Neural progenitor cell (in vitro differentiated cells): ENCODE measurements around the gene TTC21A. TPM values are rescaled to one million over a fixed set of nuclear protein-coding genes. Genes with fewer than 3 reads are reported as not detected.

Experiments
- DNase-seq: peaks from one replicate; pipeline ENCODE4 v3.0.0-alpha.2; 2016; ENCODE audit warnings: low spot score
- H2AFZ ChIP-seq: fragments of 200-600 bp; sonication (generic); replicated peaks from 2 replicates; pipeline ENCODE4 v1.6.1; 2016; ENCODE audit warnings: antibody characterized with exemption
- H3F3A ChIP-seq: fragments of 200-600 bp; sonication (generic); 2 replicates; pipeline ENCODE4 v1.6.1; 2016; ENCODE audit warnings: antibody characterized with exemption, low read depth
- H3K27ac ChIP-seq: fragments of 200-600 bp; sonication (generic); 2 replicates; pipeline ENCODE4 v1.5.1; 2016; ENCODE audit warnings: mild to moderate bottlenecking
- H3K27me3 ChIP-seq: fragments of 200-600 bp; sonication (generic); 2 replicates; pipeline ENCODE4 v1.6.1; 2016; ENCODE audit warnings: mild to moderate bottlenecking, moderate library complexity
- H3K36me3 ChIP-seq: fragments of 200-600 bp; sonication (generic); 2 replicates; pipeline ENCODE4 v1.5.1; 2016
- H3K4me1 ChIP-seq: fragments of 200-600 bp; sonication (generic); 2 replicates; pipeline ENCODE4 v1.6.1; 2016; ENCODE audit warnings: mixed run types
- H3K4me2 ChIP-seq: fragments of 200-600 bp; sonication (generic); 2 replicates; pipeline ENCODE4 v1.6.1; 2016
- H3K4me3 ChIP-seq: fragments of 200-600 bp; sonication (generic); 2 replicates; pipeline ENCODE4 v1.5.1; 2016
- H3K79me2 ChIP-seq: fragments of 200-600 bp; sonication (generic); 2 replicates; pipeline ENCODE4 v1.6.1; 2016; ENCODE audit warnings: low read depth
- H3K9ac ChIP-seq: fragments of 200-600 bp; sonication (generic); 2 replicates; pipeline ENCODE4 v1.6.1; 2016
- H3K9me3 ChIP-seq: fragments of 200-600 bp; sonication (generic); 2 replicates; pipeline ENCODE4 v1.5.1; 2016; ENCODE audit warnings: low read depth
- H4K20me1 ChIP-seq: fragments of 200-600 bp; sonication (generic); 2 replicates; pipeline ENCODE4 v1.6.1; 2016; ENCODE audit warnings: low read depth
- H3K27ac Mint-ChIP-seq: 3 replicates; pipeline ENCODE4 v1.8.0; 2021; ENCODE audit warnings: mixed read lengths
- H3K27me3 Mint-ChIP-seq: 2 replicates; pipeline ENCODE4 v1.8.0; 2022; ENCODE audit warnings: low read depth, mild to moderate bottlenecking, inconsistent platforms, moderate library complexity, mixed read lengths; ENCODE audit not compliant: insufficient read depth
- H3K36me3 Mint-ChIP-seq: 3 replicates; pipeline ENCODE4 v1.8.0; 2021; ENCODE audit warnings: mixed read lengths
- H3K4me1 Mint-ChIP-seq: 3 replicates; pipeline ENCODE4 v1.8.0; 2021; ENCODE audit warnings: mixed read lengths
- H3K4me3 Mint-ChIP-seq: 3 replicates; pipeline ENCODE4 v1.8.0; 2021; ENCODE audit warnings: mild to moderate bottlenecking, moderate library complexity, mixed read lengths
- H3K9me3 Mint-ChIP-seq: 3 replicates; pipeline ENCODE4 v1.8.0; 2020; ENCODE audit warnings: mixed read lengths
- EZH2 ChIP-seq: fragments of 200-600 bp; sonication (generic); IDR thresholded peaks from 2 replicates; pipeline ENCODE4 v1.6.1; 2017; ENCODE audit warnings: antibody characterized with exemption, mild to moderate bottlenecking, moderate library complexity
- EZH2phosphoT487 ChIP-seq: fragments of 200-600 bp; sonication (generic); IDR thresholded peaks from 2 replicates; pipeline ENCODE4 v1.6.1; 2017; ENCODE audit warnings: antibody characterized with exemption
- total RNA-seq: library from RNA; depleted of rRNA; stranded (reverse); fragments of >200 nt; gene quantifications from 2 replicates; pipeline ENCODE4 v1.2.3, GENCODE V29; 2015; ENCODE audit warnings: low replicate concordance
- TF ChIP-seq, protein P1 (sequence below): fragments of 200-600 bp; sonication (generic); IDR thresholded peaks from 2 replicates; pipeline ENCODE4 v1.5.1; 2017; ENCODE audit warnings: antibody characterized with exemption, mild to moderate bottlenecking

The TTC21A gene
- total RNA-seq, 1 donor from 2014 or later, result 1.2 TPM

DNA sequence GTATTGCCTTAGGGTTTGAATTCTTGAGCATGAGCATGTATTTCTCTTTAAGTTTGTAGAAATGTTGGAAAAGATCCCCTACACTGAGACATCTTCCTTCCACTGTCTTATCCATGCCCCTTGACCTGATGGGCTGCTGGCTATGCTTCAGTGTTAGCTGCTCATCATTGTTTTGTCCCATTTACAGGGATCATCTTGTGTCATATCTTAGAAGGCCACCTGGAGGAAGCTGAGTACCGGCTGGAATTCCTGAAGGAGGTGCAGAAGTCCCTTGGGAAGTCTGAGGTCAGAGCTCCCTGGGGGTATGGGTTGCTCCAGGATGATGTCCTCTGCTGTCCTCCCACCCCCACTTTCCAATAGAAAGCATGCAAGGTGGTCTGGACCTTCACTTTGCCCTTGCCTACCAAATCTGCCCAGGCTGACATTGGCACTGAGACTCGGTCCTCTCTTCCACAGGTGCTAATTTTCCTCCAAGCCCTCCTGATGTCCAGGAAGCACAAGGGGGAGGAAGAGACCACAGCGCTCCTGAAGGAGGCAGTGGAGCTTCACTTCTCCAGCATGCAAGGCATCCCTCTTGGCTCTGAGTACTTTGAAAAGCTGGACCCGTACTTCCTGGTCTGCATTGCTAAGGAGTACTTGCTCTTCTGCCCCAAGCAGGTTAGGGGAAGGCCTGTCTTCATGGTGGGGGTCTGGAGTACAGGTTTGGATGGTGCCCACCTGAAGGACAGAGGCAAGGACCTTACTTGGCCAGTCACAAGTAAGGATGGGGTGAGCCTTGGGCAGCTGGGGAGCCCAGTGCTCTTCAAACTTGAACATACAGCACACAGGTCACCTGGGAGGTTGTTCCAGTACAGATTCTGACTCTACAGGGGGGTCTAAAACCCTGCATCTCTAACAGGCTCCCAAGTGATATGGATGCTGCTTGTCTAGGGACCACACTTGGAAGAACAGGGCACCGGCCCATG lies 17.7 kb downstream of the TTC21A start:
- DNase-seq, result peak; percentile 26
- H3K27me3 Mint-ChIP-seq, result peaks cover 2% of the 10 kb centered on the region
- Histone ChIP-seq H3K36me3 (no peaks in the 10 kb centered on the region), H3K27ac (no peak overlapping the region), H4K20me1 (no peaks in the 10 kb centered on the region), H3K79me2 (no peaks in the 10 kb centered on the region), H3K27me3 (no peaks in the 10 kb centered on the region), H2AFZ (no peak overlapping the region), H3K9ac (no peak overlapping the region), H3F3A (no peaks in the 10 kb centered on the region), H3K4me2 (no peak overlapping the region), H3K9me3 (no peaks in the 10 kb centered on the region), H3K4me1 (no peaks in the 10 kb centered on the region), H3K4me3 (no peak overlapping the region)
- TF ChIP-seq, protein P1, sequence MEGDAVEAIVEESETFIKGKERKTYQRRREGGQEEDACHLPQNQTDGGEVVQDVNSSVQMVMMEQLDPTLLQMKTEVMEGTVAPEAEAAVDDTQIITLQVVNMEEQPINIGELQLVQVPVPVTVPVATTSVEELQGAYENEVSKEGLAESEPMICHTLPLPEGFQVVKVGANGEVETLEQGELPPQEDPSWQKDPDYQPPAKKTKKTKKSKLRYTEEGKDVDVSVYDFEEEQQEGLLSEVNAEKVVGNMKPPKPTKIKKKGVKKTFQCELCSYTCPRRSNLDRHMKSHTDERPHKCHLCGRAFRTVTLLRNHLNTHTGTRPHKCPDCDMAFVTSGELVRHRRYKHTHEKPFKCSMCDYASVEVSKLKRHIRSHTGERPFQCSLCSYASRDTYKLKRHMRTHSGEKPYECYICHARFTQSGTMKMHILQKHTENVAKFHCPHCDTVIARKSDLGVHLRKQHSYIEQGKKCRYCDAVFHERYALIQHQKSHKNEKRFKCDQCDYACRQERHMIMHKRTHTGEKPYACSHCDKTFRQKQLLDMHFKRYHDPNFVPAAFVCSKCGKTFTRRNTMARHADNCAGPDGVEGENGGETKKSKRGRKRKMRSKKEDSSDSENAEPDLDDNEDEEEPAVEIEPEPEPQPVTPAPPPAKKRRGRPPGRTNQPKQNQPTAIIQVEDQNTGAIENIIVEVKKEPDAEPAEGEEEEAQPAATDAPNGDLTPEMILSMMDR, result peak; percentile 42
- TF ChIP-seq EZH2phosphoT487, result no peak
- no peak overlapping the region for H3K27ac Mint-ChIP-seq
- H3K9me3 Mint-ChIP-seq, result no peaks in the 10 kb centered on the region
- H3K4me3 Mint-ChIP-seq, result no peak overlapping the region
- peaks cover 1% of the 10 kb centered on the region for H3K36me3 Mint-ChIP-seq
- H3K4me1 Mint-ChIP-seq, result peaks cover 13% of the 10 kb centered on the region

GRCh38 chr3:39125841-39126500 lies 18.5 kb downstream of the TTC21A start:
- H3K9me3 Mint-ChIP-seq, result no peaks in the 10 kb centered on the region
- H3K27me3 Mint-ChIP-seq, result peaks cover 2% of the 10 kb centered on the region
- no peak overlapping the region for H3K4me3 ChIP-seq
- no peaks in the 10 kb centered on the region for H3K9me3 ChIP-seq
- H3K27me3 ChIP-seq, result no peaks in the 10 kb centered on the region
- H3K79me2 ChIP-seq, result no peaks in the 10 kb centered on the region
- no peak overlapping the region for H3K4me3 Mint-ChIP-seq
- no peak overlapping the region for H3K27ac ChIP-seq
- no peak for DNase-seq
- TF ChIP-seq EZH2phosphoT487 (no peak), EZH2 (no peak)
- TF ChIP-seq, protein P1, result no peak
- peaks cover 13% of the 10 kb centered on the region for H3K4me1 Mint-ChIP-seq
- H3F3A ChIP-seq, result no peaks in the 10 kb centered on the region
- no peaks in the 10 kb centered on the region for H3K4me1 ChIP-seq
- H4K20me1 ChIP-seq, result no peaks in the 10 kb centered on the region
- no peak overlapping the region for H3K4me2 ChIP-seq
- peaks cover 1% of the 10 kb centered on the region for H3K36me3 Mint-ChIP-seq
- H3K9ac ChIP-seq, result no peak overlapping the region
- H2AFZ ChIP-seq, result no peak overlapping the region
- H3K27ac Mint-ChIP-seq, result no peak overlapping the region
- no peaks in the 10 kb centered on the region for H3K36me3 ChIP-seq

DNA sequence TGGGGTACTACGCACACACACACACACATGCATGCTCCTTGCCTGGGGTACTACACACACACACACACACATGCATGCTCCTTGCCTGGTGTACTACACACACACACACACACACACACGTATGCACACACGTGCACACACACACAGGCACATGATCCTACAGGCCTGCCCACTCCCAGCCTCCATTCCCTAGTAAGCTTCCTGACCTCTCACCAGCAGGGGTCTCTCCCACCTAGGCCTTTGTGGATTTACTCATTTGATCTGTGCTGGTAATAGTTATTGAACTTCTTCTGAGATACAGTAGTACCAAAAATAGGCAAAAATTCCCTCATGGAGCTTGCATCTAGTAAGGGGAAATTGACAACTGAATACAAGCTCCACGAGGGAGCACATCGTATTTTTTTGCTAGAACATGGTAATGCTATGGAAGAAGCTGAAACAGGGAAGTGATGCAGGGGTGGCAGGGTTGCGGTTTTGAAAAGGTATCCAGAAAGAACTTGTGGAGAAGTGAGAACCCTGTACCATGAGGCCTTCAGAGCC lies 19.1 kb downstream of the TTC21A start:
- Histone ChIP-seq H3K79me2 (no peaks in the 10 kb centered on the region), H3K27ac (no peak overlapping the region), H3K4me2 (no peak overlapping the region), H3K9ac (no peak overlapping the region), H3K36me3 (no peaks in the 10 kb centered on the region), H2AFZ (no peak overlapping the region), H3K27me3 (no peaks in the 10 kb centered on the region), H3K9me3 (no peaks in the 10 kb centered on the region), H3K4me1 (no peaks in the 10 kb centered on the region), H3K4me3 (no peak overlapping the region), H4K20me1 (no peaks in the 10 kb centered on the region), H3F3A (no peaks in the 10 kb centered on the region)
- peak; percentile 52 for DNase-seq
- TF ChIP-seq, protein P1, result peak; percentile 63
- TF ChIP-seq EZH2phosphoT487 (no peak), EZH2 (no peak)
- Mint-ChIP-seq H3K36me3 (peaks cover 4% of the 10 kb centered on the region), H3K9me3 (no peaks in the 10 kb centered on the region), H3K4me3 (no peak overlapping the region), H3K27me3 (peaks cover 2% of the 10 kb centered on the region), H3K27ac (no peak overlapping the region), H3K4me1 (peaks cover 16% of the 10 kb centered on the region)
